Measurements from ENCODE around the gene MMP24OS. TPM values are rescaled to one million over a fixed set of nuclear protein-coding genes. Genes with fewer than 3 reads are reported as not detected.

The MMP24OS gene
- total RNA-seq, 4 donors from 2014 or later: 25.2 to 46.8 (median 35.2) TPM

- H3K27me3 ChIP-seq: no peaks in the 10 kb centered on the region
- 66% methylated on average over 9 of the region's 9 CpGs for WGBS
- no peak for DNase-seq (ENCODE audit: low spot score in 2 of 2)
- no peaks in the 10 kb centered on the region for H3K4me1 ChIP-seq
- H3K9me3 ChIP-seq: no peaks in the 10 kb centered on the region
- TF ChIP-seq, protein P1, sequence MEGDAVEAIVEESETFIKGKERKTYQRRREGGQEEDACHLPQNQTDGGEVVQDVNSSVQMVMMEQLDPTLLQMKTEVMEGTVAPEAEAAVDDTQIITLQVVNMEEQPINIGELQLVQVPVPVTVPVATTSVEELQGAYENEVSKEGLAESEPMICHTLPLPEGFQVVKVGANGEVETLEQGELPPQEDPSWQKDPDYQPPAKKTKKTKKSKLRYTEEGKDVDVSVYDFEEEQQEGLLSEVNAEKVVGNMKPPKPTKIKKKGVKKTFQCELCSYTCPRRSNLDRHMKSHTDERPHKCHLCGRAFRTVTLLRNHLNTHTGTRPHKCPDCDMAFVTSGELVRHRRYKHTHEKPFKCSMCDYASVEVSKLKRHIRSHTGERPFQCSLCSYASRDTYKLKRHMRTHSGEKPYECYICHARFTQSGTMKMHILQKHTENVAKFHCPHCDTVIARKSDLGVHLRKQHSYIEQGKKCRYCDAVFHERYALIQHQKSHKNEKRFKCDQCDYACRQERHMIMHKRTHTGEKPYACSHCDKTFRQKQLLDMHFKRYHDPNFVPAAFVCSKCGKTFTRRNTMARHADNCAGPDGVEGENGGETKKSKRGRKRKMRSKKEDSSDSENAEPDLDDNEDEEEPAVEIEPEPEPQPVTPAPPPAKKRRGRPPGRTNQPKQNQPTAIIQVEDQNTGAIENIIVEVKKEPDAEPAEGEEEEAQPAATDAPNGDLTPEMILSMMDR (IDR thresholded peaks at IDR 0.05): no peak
- TF ChIP-seq POLR2AphosphoS5 (IDR thresholded peaks at IDR 0.05): no peak
- TF ChIP-seq EP300 (IDR thresholded peaks at IDR 0.05): no peak
- TF ChIP-seq POLR2A (IDR thresholded peaks at IDR 0.05): no peak
- no peaks in the 10 kb centered on the region for H3K36me3 ChIP-seq
- H3K27ac ChIP-seq: no peak overlapping the region
- H3K4me3 ChIP-seq: no peak overlapping the region
These were observed 29.1 kb downstream of the MMP24OS start for GRCh38 chr20:35248641-35249475.

- H3K27ac ChIP-seq: no peak overlapping the region
- H3K4me1 ChIP-seq: no peaks in the 10 kb centered on the region
- no peak overlapping the region for H3K4me3 ChIP-seq
- TF ChIP-seq EP300 (IDR thresholded peaks at IDR 0.05) (no peak), POLR2AphosphoS5 (IDR thresholded peaks at IDR 0.05) (no peak), POLR2A (IDR thresholded peaks at IDR 0.05) (no peak)
- TF ChIP-seq, protein P1 (IDR thresholded peaks at IDR 0.05): no peak
- no peaks in the 10 kb centered on the region for H3K27me3 ChIP-seq
- no peaks in the 10 kb centered on the region for H3K9me3 ChIP-seq
- H3K36me3 ChIP-seq: no peaks in the 10 kb centered on the region
- WGBS: 91% methylated on average over 12 of the region's 12 CpGs
- DNase-seq (ENCODE audit: low spot score in 2 of 2): no peak
These were observed 31.2 kb downstream of the MMP24OS start for GRCh38 chr20:35246723-35247122.

- no peak overlapping the region for H3K27ac ChIP-seq
- H3K27me3 ChIP-seq: no peaks in the 10 kb centered on the region
- no peak overlapping the region for H3K4me3 ChIP-seq
- no peak for DNase-seq (ENCODE audit: low spot score in 2 of 2)
- no peak for TF ChIP-seq POLR2AphosphoS5 (IDR thresholded peaks at IDR 0.05)
- TF ChIP-seq EP300 (IDR thresholded peaks at IDR 0.05): no peak
- no peak for TF ChIP-seq POLR2A (IDR thresholded peaks at IDR 0.05)
- TF ChIP-seq, protein P1 (IDR thresholded peaks at IDR 0.05): no peak
- no peaks in the 10 kb centered on the region for H3K4me1 ChIP-seq
- H3K9me3 ChIP-seq: no peaks in the 10 kb centered on the region
- no peaks in the 10 kb centered on the region for H3K36me3 ChIP-seq
- 55% methylated on average over 2 of the region's 2 CpGs for WGBS
These were observed 33.9 kb downstream of the MMP24OS start for GRCh38 chr20:35243986-35244385.

- H3K36me3 ChIP-seq: no peaks in the 10 kb centered on the region
- no peak overlapping the region for H3K27ac ChIP-seq
- H3K9me3 ChIP-seq: no peaks in the 10 kb centered on the region
- no peaks in the 10 kb centered on the region for H3K4me1 ChIP-seq
- TF ChIP-seq POLR2AphosphoS5 (IDR thresholded peaks at IDR 0.05): no peak
- no peak for TF ChIP-seq EP300 (IDR thresholded peaks at IDR 0.05)
- TF ChIP-seq, protein P1 (IDR thresholded peaks at IDR 0.05): no peak
- no peak overlapping the region for H3K4me3 ChIP-seq
- H3K27me3 ChIP-seq: no peaks in the 10 kb centered on the region
- 72% methylated on average over 2 of the region's 2 CpGs for WGBS
- DNase-seq (ENCODE audit: low spot score in 2 of 2): no peak
These were observed 34.6 kb downstream of the MMP24OS start for GRCh38 chr20:35243317-35243716.

DNA sequence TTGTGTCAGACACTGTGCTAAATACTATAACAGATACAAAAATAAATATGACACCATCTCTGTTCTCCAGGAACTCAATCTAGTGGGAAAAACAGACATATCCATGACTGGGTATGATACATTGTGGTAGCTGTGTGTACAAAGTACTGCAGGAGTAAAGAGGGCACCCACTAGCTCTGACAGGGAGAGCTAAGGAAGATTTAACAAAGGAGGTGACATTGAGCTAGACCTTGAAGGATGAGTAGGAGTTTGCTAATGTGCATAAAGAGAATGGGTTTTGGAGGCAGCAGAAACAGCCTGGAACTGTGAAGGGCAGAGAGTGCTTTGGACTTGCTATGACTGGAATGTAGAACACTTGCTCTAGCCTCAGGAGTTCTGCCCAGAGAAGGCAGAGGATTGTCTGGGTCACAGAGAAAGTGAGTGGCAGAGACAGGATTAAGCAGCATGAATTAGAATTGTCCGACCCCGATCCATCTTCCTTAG is 37.1 kb downstream of the MMP24OS start:
- 92% methylated on average over 2 of the region's 2 CpGs for WGBS
- Histone ChIP-seq H3K4me1 (no peaks in the 10 kb centered on the region), H3K36me3 (no peaks in the 10 kb centered on the region), H3K27me3 (no peaks in the 10 kb centered on the region), H3K27ac (no peak overlapping the region), H3K4me3 (no peak overlapping the region), H3K9me3 (no peaks in the 10 kb centered on the region)
- no peak for TF ChIP-seq POLR2A (IDR thresholded peaks at IDR 0.05)
- TF ChIP-seq, protein P1 (IDR thresholded peaks at IDR 0.05): no peak
- DNase-seq (ENCODE audit: low spot score in 2 of 2): no peak
